SJSA1 (cell line): ENCODE measurements around the gene ANKRD2. TPM values are rescaled to one million over a fixed set of nuclear protein-coding genes. Genes with fewer than 3 reads are reported as not detected.

ENCODE experiments used
- DNase-seq, 2 experiments: peaks; one replicate each; pipeline ENCODE4 v3.0.0-alpha.2; 2015 to 2020; ENCODE audit warnings: low spot score in 2 of 2, low read depth in 1 of 2
- H3K27ac ChIP-seq: fragments of 250-450 bp; sonication (Bioruptor Pico); 2 replicates; pipeline ENCODE4 v1.5.1; 2020; ENCODE audit warnings: mild to moderate bottlenecking, moderate library complexity
- H3K27me3 ChIP-seq: fragments of 250-450 bp; sonication (Bioruptor Pico); replicated peaks from 2 replicates; pipeline ENCODE4 v1.5.1; 2020; ENCODE audit warnings: mild to moderate bottlenecking, moderate library complexity
- H3K36me3 ChIP-seq: fragments of 250-450 bp; sonication (Bioruptor Pico); 2 replicates; pipeline ENCODE4 v1.5.1; 2020; ENCODE audit warnings: mild to moderate bottlenecking
- H3K4me1 ChIP-seq: fragments of 250-450 bp; sonication (Bioruptor Pico); replicated peaks from 2 replicates; pipeline ENCODE4 v1.6.1; 2021; ENCODE audit warnings: mild to moderate bottlenecking
- H3K4me3 ChIP-seq: fragments of 250-450 bp; sonication (Bioruptor Pico); 2 replicates; pipeline ENCODE4 v1.5.1; 2020; ENCODE audit warnings: mild to moderate bottlenecking
- H3K9me3 ChIP-seq: fragments of 250-450 bp; sonication (Bioruptor Pico); replicated peaks from 2 replicates; pipeline ENCODE4 v1.5.1; 2020; ENCODE audit warnings: mild to moderate bottlenecking
- total RNA-seq: library from RNA; depleted of rRNA; stranded (reverse); fragments of >200 nt; shearing (Covaris generic); gene quantifications from 2 replicates; pipeline ENCODE4 v1.2.3, GENCODE V29; 2014

Gene ANKRD2
- total RNA-seq, 1 experiment from 2014 or later: not detected

- no peak for DNase-seq
- H3K27me3 ChIP-seq: no peaks in the 10 kb centered on the region
- H3K4me1 ChIP-seq: peaks cover 25% of the 10 kb centered on the region
Measured at GRCh38 chr10:97538839-97539238, 33.7 kb upstream of the ANKRD2 start.

DNA sequence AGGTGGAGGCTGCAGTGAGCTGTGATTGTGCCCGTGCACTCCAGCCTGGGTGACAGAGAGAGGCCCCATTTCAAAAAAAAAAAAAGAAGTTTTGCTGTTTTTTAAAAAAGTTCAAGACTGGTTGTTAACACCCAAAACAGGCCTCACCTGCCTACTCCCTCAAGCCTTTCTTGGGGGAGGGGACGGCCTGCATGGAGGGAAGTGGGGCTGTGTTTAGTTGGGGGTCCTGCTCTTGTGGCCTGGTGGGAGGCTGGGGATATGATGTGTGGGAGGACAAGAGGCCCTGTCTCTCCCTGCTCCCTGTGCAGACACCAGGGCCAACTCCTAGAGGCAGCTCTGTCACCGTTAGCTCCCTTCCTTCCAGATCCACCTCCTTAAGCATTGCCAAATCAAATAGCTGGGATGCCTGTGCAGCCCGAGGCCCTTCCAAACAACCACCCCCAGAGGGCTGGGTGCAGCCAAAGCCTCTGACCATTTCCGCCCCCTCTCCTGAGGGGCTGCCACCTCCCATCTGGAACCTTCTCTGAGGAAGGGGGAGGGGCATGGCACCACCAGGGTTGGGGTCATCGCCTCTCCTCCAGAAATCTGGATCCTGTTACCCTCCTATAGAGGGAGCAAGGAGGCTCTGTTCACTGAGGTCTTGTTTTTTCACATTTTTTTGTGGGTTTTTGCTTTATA is 32.9 kb upstream of the ANKRD2 start:
- Histone ChIP-seq H3K27ac (no peak overlapping the region), H3K9me3 (no peaks in the 10 kb centered on the region), H3K27me3 (no peaks in the 10 kb centered on the region), H3K4me1 (peaks cover 25% of the 10 kb centered on the region), H3K36me3 (no peaks in the 10 kb centered on the region), H3K4me3 (no peak overlapping the region)
- no peak for DNase-seq

More at GRCh38 chr10:97538839-97539238, 33.7 kb upstream of the ANKRD2 start:
- Histone ChIP-seq H3K36me3 (no peaks in the 10 kb centered on the region), H3K9me3 (no peaks in the 10 kb centered on the region), H3K27ac (no peak overlapping the region), H3K4me3 (no peak overlapping the region)

GRCh38 chr10:97540669-97541500 is 31.7 kb upstream of the ANKRD2 start:
- Histone ChIP-seq H3K4me1 (peaks cover 25% of the 10 kb centered on the region), H3K9me3 (no peaks in the 10 kb centered on the region)
- no peak for DNase-seq

DNA sequence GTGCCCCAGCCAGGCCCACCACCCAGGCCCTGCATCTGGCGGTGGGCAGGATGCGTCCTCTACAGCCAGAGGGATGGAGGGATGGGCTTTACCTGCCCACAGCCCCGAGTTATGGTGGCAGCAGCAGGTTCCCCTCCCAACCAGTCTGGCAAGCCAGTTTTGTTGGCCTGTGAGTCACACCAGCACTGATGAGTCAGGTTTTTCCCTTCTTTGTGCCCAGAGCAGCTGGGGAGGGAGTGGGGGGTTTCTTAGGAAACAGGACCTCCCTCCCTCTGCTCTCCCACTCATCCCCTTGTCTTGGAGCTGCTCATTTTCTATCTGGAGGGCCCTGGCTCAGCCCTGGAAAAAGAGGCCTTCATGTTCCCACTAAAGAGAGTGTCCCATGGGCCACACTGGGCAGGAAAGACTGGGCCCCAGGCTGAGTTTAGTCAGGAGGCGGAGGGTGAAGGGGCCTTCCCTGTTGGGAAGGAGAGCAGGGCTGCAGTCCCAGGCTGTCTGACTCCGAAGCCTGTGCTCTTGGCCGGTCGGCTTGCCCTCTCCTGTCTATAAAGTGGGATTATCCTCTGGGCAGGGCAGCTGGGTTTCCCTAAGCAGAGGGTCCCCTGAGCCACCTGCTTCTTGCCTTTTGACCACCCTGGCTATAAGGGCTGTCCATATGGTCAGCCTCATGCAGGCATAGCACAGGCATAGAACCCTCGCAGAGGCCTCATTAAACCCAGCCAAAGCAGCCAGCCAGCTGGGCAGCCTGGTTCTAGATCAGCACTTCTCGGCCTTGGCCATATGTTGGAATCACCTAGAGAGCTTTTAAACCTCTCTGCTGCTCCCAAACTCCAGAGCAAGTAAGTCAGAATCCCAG is 30.2 kb upstream of the ANKRD2 start:
- peak; percentile 86 to 90 for DNase-seq
- H3K4me3 ChIP-seq: no peak overlapping the region
- H3K27ac ChIP-seq: peak overlapping the region; percentile 71
- no peaks in the 10 kb centered on the region for H3K36me3 ChIP-seq
- H3K27me3 ChIP-seq: no peaks in the 10 kb centered on the region
- no peaks in the 10 kb centered on the region for H3K9me3 ChIP-seq
- H3K4me1 ChIP-seq: peaks cover 25% of the 10 kb centered on the region

More at GRCh38 chr10:97540669-97541500, 31.7 kb upstream of the ANKRD2 start:
- H3K36me3 ChIP-seq: no peaks in the 10 kb centered on the region
- H3K4me3 ChIP-seq: no peak overlapping the region
- H3K27me3 ChIP-seq: no peaks in the 10 kb centered on the region
- no peak overlapping the region for H3K27ac ChIP-seq

- Histone ChIP-seq H3K9me3 (no peaks in the 10 kb centered on the region), H3K27me3 (no peaks in the 10 kb centered on the region), H3K4me1 (peaks cover 25% of the 10 kb centered on the region), H3K4me3 (no peak overlapping the region), H3K27ac (peak overlapping the region; percentile 71), H3K36me3 (no peaks in the 10 kb centered on the region)
- DNase-seq: peak; percentile 83 to 93
Measured at GRCh38 chr10:97543025-97543546, 29.5 kb upstream of the ANKRD2 start.

DNA sequence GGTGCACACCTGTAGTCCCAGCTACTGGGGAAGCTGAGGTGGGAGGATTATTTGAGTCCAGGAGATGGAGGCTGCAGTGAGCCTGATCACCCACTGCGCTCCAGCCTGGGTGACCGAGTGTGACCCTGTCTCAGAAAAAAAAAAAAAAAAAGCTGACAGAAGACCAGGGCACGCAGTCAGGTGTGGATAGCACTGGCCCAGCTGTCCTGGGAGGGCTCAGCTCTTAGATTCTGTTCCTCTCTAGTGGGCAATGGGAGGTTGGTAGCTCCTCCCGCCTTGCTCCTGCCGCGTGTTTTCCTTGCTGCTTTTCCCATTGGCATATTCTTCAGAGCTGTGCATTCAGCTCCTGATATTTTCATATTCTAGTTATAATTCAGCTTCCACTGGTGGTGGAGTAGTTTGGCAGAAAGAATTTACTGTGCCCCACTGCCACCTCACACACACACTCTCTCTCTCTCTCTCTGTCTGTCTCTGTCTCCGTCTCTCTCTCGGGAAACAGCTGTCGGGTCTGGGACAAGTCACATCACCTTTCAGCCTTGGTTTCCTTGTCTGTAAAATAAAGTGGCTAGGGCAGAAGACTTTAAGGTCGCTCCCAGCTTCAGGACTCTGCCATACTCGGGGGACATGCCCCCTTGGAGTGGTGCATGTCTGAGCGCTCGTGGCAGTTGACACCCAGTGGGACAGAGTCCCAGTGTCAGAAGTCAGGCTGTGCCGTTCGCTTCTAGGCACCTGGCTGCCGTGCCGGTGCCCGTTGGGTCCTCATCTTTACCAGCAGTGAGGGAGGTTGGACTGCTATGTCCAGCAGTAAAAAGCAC is 25.9 kb upstream of the ANKRD2 start:
- Histone ChIP-seq H3K27ac (no peak overlapping the region), H3K27me3 (no peaks in the 10 kb centered on the region), H3K36me3 (no peaks in the 10 kb centered on the region), H3K4me1 (peaks cover 22% of the 10 kb centered on the region), H3K9me3 (no peaks in the 10 kb centered on the region), H3K4me3 (no peak overlapping the region)
- DNase-seq: no peak

- Histone ChIP-seq H3K9me3 (no peaks in the 10 kb centered on the region), H3K36me3 (no peaks in the 10 kb centered on the region), H3K4me3 (no peak overlapping the region), H3K27ac (no peak overlapping the region), H3K4me1 (peaks cover 16% of the 10 kb centered on the region), H3K27me3 (no peaks in the 10 kb centered on the region)
- no peak for DNase-seq
Measured at GRCh38 chr10:97547271-97547600, 25.3 kb upstream of the ANKRD2 start.

GRCh38 chr10:97547962-97548361 is 24.6 kb upstream of the ANKRD2 start:
- H3K36me3 ChIP-seq: no peaks in the 10 kb centered on the region
- no peak for DNase-seq
- H3K4me3 ChIP-seq: no peak overlapping the region
- no peak overlapping the region for H3K27ac ChIP-seq
- H3K27me3 ChIP-seq: no peaks in the 10 kb centered on the region
- H3K9me3 ChIP-seq: no peaks in the 10 kb centered on the region
- peaks cover 9% of the 10 kb centered on the region for H3K4me1 ChIP-seq

DNA sequence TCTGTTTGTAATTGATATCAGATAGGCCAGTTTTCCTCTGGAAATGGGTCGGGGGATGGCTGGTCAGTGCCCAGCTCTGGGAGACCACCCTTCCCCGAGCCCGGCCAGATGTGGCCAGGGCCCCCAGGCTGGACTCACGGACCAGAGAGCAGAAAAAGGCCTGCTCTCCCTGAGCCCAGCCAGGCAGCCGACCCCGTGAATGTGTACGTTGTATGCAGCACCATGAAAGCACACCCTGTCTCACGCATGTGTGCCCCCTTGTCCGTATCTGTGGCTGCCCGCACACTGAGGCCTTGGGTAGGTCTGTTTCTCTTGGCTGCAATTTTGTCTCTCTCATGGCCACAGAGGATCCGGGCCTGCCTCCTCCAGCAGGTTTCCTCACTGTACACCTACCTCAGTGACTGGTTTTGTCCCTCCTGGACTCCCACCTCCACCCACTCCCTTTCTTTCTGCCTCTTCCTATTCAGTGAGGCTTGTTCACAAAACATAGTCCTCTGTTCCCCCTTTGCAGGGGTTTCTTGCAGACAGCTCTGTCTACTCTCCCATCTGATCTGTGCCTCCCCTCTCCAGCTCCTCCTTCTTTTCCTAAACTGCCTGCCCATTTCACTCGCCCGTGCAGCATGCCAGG is 23.6 kb upstream of the ANKRD2 start:
- Histone ChIP-seq H3K4me3 (no peak overlapping the region), H3K36me3 (no peaks in the 10 kb centered on the region), H3K9me3 (no peaks in the 10 kb centered on the region), H3K27ac (no peak overlapping the region), H3K4me1 (peaks cover 8% of the 10 kb centered on the region), H3K27me3 (no peaks in the 10 kb centered on the region)
- no peak for DNase-seq

DNA sequence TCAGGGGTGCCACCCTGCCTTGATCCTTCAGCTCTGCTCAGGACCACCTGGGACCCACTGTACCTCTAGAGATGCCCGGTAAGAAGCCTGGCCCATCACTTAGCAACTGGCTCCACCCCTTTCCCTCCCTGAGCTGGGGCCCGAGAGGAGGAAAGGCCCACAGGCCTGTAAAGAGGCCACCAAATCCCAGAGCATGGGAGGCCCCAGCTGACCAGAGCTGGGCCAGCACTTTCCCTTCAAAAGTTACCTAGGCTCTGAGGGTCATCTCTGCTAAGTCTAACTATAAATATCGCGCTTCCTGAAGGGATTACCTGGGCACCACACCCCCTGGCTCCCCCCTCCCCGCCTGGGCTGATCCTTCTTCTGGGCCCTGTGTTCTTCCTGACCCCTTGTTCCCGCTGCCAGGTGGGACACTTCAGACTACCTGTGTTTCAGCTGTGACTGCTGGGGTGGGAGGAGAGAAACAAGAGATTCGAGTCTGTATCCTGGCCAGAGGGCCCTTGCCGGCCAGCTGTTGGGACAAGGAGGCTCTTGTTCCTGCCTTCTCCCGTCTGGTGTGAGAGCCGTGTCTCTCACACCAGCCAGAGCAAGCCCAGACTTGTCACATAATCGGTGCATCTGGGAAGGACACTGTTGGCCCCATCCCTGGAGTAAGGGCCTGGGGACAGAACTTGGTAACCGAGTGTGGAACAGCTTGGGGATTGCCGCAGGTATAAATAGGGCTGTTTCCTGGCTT is 22.8 kb upstream of the ANKRD2 start:
- no peaks in the 10 kb centered on the region for H3K36me3 ChIP-seq
- H3K4me3 ChIP-seq: no peak overlapping the region
- H3K9me3 ChIP-seq: peaks cover under 1% of the 10 kb centered on the region; the same call in 1 of the 2 replicates
- H3K4me1 ChIP-seq: peaks cover 8% of the 10 kb centered on the region
- no peak overlapping the region for H3K27ac ChIP-seq
- DNase-seq: no peak
- H3K27me3 ChIP-seq: no peaks in the 10 kb centered on the region

- Histone ChIP-seq H3K4me3 (no peak overlapping the region), H3K36me3 (no peaks in the 10 kb centered on the region), H3K9me3 (peaks cover 7% of the 10 kb centered on the region; the same call in 1 of the 2 replicates), H3K4me1 (peaks cover 8% of the 10 kb centered on the region), H3K27ac (no peak overlapping the region), H3K27me3 (no peaks in the 10 kb centered on the region)
- DNase-seq: no peak
Measured at GRCh38 chr10:97550336-97551149, 22.0 kb upstream of the ANKRD2 start.
